Effector CD4-positive, alpha-beta T cell (primary cell): ENCODE measurements around the gene SGMS1.
"Not testable (repeated sequence)": the region's sequence is repeated elsewhere in the genome, so short reads cannot be mapped to it uniquely, and the experiment has no call there.

ENCODE experiments used
- DNase-seq: peaks from one replicate; pipeline ENCODE4 v3.0.0-alpha.2; 2020

SGMS1 gene

GRCh38 chr10:50388181-50388580 lies 235.6 kb downstream of the SGMS1 start:
- no peak for DNase-seq

- no peak for DNase-seq
These were observed 236.1 kb downstream of the SGMS1 start for GRCh38 chr10:50387732-50388073.

- DNase-seq = no peak
These were observed 236.6 kb downstream of the SGMS1 start for GRCh38 chr10:50387007-50387731.

DNA sequence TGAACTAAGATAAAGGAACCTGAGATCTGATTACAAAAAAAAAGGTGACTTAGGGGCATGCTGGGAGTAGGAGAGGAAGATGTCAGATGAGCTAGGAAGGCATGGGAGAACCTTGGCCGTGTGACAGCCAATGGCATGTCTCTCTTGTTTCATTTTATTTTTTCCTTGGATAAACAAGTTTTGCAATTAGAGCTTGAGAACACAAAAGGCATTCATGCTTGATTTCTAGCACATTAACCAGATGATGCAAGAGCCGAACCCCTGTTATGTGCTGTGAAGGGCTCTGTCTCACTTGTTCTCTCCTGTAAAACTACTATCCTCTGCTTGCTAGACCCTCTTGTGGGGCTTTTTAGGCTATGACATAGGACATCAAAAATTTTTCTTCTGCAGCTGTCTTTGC lies 238.1 kb downstream of the SGMS1 start:
- no peak for DNase-seq

DNA sequence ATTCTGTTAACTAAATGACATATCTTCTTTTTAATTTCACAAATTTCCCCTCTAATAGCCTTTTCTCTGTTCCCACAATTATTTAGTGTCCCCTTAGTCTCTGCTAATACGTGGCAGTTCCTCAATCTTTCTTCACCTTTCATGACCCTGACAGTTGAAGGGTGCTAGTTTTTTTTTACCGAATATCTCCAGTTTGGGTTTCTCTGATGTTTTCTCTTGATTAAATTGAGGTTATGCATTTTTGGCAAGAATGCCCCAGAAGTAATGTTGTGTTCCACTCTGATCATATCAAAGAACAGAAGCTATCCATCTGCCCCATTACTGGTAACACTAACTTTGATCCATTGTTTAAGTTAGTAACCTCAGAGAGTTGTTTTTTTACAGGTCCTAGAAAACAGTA lies 238.9 kb downstream of the SGMS1 start:
- no peak for DNase-seq

GRCh38 chr10:50384238-50384637 lies 239.5 kb downstream of the SGMS1 start:
- DNase-seq = no peak

DNA sequence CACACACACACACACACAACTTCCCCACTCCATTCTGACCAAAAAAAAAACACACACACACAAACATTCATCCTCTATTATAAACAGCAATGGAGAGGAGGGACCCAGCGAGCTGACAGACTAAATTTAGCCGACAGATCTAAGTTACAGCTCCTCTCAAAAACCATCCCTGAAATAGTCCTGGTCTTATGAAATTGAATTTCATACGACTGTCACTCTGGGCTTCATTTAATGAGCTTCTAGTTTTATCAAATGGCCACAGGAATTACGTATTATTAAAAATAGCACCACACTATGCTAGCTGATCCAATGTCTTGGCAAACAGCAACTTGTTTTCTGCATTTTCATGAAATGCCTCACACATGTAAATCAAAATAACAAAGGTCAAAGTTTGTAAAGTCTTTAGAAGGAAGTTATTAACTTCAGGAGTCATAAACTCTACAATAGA lies 241.2 kb downstream of the SGMS1 start:
- DNase-seq = no peak

DNA sequence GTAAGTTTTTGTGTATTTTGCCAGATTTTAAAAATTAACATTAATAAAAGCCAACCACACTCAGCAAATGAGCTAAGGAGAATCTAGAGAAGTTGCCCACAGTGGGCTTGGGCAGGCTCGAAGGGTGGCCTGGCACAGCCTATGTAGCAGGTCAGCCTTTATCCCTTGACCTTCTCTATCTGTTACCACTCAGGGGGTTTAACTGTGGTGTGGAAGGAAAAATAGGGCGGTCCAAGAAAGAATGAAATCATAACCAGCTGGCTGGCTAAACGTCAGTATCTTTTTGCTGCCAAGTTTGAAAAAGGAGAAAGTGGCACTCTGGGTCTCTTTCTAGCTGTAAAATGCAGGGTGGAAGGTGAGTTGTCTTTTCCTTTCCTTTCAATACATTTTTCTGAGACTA lies 242.1 kb downstream of the SGMS1 start:
- no peak for DNase-seq

DNA sequence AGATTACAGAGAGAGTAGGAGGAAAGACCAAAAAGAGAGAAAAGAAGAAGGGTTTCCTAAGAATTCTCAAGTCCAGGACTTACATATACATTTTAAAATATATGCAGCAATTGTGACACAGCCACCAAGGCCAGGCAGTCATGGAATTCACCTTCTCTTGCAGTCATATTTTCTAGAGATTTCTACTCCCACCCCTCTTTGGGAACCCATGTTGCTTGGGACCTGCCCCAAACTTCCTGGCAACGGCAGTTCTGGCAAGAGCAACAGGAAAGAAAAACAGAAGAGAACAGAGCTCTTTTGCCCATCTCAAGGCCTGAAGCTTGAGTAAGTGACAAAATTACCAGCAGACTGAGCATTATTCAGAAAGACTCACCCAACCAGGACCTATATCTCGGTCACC lies 244.1 kb downstream of the SGMS1 start:
- DNase-seq = no peak

- DNase-seq = no peak
These were observed 248.0 kb downstream of the SGMS1 start for GRCh38 chr10:50375745-50376144.

- DNase-seq = no peak
These were observed 248.7 kb downstream of the SGMS1 start for GRCh38 chr10:50375051-50375452.

GRCh38 chr10:50373821-50374501 lies 249.8 kb downstream of the SGMS1 start:
- DNase-seq = no peak

GRCh38 chr10:50369931-50370330 lies 253.8 kb downstream of the SGMS1 start:
- no peak for DNase-seq

DNA sequence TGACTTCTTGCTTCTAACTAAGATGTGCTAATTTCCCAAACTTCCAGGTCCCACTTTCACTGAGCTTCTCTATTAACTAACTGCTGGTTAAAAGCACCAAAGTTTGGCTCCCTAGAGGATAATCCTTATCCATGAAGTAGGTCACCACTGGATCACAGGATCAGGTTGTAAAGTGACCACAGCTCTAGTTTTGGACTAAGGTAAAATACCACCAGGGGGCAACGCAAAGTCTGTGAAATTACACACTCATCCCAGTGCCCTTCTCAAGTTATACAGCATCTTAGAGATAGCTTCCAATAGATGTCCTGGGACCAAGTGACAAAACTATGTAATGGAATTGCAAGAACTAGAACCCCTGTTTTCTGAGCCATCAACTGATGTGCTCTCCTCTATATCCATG lies 256.0 kb downstream of the SGMS1 start:
- no peak for DNase-seq

GRCh38 chr10:50366421-50366820 lies 257.3 kb downstream of the SGMS1 start:
- not testable (repeated sequence) for DNase-seq

GRCh38 chr10:50364730-50365129 lies 259.0 kb downstream of the SGMS1 start:
- not testable (repeated sequence) for DNase-seq

GRCh38 chr10:50362547-50363125 lies 261.1 kb downstream of the SGMS1 start:
- no peak for DNase-seq

DNA sequence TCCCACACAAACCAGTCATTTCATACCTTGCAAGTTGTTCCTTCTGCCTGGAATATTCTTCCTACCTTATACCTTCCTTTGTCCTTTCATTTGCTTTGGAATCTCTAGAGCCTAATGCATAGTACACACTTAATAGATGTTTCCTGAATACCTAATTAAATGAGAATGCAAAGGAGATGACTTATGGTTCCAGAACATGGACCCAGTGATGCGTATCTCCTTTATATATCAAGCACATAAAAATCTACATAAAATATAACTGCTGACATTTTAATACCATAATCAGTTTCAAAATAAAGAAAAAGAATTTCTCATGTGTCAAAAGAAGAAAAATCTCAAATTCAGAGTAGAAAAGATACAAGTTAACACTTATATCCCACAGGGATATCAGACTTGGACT lies 261.8 kb downstream of the SGMS1 start:
- no peak for DNase-seq

- DNase-seq = no peak
These were observed 263.5 kb downstream of the SGMS1 start for GRCh38 chr10:50360077-50360850.

- no peak for DNase-seq
These were observed 264.6 kb downstream of the SGMS1 start for GRCh38 chr10:50358925-50359687.

DNA sequence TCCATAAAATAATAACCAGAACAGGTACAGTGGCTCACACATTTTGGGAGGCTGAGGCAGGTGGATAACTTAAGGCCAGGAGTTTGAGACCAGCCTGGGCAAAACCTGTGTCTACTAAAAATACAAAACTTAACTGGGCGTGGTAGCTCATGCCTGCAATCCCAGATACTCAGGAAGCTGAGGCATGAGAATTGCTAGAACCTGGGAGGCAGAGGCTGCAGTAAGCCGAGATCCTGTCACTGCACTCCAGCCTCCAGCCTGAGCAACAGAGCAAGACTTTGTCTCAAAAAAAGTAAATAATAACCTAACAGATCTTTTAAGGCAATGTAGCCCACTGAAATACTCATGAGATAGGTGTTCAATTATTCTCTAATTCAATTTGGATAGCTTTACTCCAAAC lies 265.3 kb downstream of the SGMS1 start:
- DNase-seq = no peak

DNA sequence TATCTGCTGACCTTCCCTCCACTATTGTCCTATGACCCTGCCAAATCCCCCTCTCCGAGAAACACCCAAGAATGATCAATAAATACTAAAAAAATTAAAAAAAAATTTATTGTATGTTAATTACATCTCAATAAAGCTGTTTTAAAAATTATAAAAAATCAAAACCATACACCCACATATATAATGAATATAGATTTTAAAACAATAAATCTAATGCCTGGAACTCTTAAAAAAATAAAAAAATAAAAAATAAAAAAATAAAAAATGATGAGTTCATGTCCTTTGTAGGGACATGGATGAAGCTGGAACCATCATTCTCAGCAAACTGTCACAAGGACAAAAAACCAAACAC lies 267.3 kb downstream of the SGMS1 start:
- DNase-seq = not testable (repeated sequence)
